Stimulated activated CD8-positive, alpha-beta memory T cell treated with anti-CD3 and anti-CD28 coated beads, Interleukin-15, amount 100 ng/mL, for 48 hours (primary cell): Measurements from ENCODE around the gene ACTRT1.

Experiments
- DNase-seq, 2 donors: peaks; one replicate each; pipeline ENCODE4 v3.0.0-alpha.2; 2020; ENCODE audit warnings: low read depth in 2 of 2

ACTRT1 gene

GRCh38 chrX:128052303-128052702 lies at the start of gene ACTRT1:
Gene ACTRT1 (minus strand): TSS chrX:128052403. CDS start chrX:128052206, 197 bp downstream.
- no peak for DNase-seq

- no peak for DNase-seq
Measured at GRCh38 chrX:128078545-128078944, 26.3 kb upstream of the ACTRT1 start.

- DNase-seq: no peak
Measured at GRCh38 chrX:128057421-128057820, 5.2 kb upstream of the ACTRT1 start.

- no peak for DNase-seq
Measured at GRCh38 chrX:128051526-128051925, 677 bp downstream of the ACTRT1 start.

GRCh38 chrX:128035318-128035717 lies 16.9 kb downstream of the ACTRT1 start:
- no peak for DNase-seq

GRCh38 chrX:128021566-128021965 lies 30.6 kb downstream of the ACTRT1 start:
- no peak for DNase-seq

- DNase-seq: no peak
Measured at GRCh38 chrX:128020701-128021100, 31.5 kb downstream of the ACTRT1 start.

- no peak for DNase-seq
Measured at GRCh38 chrX:128019218-128019617, 33.0 kb downstream of the ACTRT1 start.

- DNase-seq: no peak
Measured at GRCh38 chrX:128012015-128012414, 40.2 kb downstream of the ACTRT1 start.

GRCh38 chrX:128007882-128008281 lies 44.3 kb downstream of the ACTRT1 start:
- DNase-seq: no peak
